ENCODE data around the gene MYPN.
"Not testable (repeated sequence)": the region's sequence is repeated elsewhere in the genome, so short reads cannot be mapped to it uniquely, and the experiment has no call there.

MYPN gene

GRCh38 chr10:68074775-68075549 is 34.3 kb upstream of the MYPN start, which contains the start of gene HERC4:
TSS of gene HERC4 (minus strand) at chr10:68075283. CDS start at chr10:68073108, 2,175 bp downstream.
- Mint-ChIP-seq H3K27ac (peak within 1 kb of the TSS; percentile 75), H3K4me1 (peaks cover 36% of the 10 kb centered on the region), H3K36me3 (ENCODE audit: low read depth) (peaks cover 8% of the 10 kb centered on the region), H3K4me3 (peak within 1 kb of the TSS; percentile 96), H3K27me3 (ENCODE audit: low read depth, poor library complexity) (no peaks in the 10 kb centered on the region), H3K9me3 (no peaks in the 10 kb centered on the region)
- TF ChIP-seq, protein P1, sequence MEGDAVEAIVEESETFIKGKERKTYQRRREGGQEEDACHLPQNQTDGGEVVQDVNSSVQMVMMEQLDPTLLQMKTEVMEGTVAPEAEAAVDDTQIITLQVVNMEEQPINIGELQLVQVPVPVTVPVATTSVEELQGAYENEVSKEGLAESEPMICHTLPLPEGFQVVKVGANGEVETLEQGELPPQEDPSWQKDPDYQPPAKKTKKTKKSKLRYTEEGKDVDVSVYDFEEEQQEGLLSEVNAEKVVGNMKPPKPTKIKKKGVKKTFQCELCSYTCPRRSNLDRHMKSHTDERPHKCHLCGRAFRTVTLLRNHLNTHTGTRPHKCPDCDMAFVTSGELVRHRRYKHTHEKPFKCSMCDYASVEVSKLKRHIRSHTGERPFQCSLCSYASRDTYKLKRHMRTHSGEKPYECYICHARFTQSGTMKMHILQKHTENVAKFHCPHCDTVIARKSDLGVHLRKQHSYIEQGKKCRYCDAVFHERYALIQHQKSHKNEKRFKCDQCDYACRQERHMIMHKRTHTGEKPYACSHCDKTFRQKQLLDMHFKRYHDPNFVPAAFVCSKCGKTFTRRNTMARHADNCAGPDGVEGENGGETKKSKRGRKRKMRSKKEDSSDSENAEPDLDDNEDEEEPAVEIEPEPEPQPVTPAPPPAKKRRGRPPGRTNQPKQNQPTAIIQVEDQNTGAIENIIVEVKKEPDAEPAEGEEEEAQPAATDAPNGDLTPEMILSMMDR (IDR thresholded peaks at IDR 0.05), result no peak
- peak; percentile 93 for DNase-seq

- Mint-ChIP-seq H3K36me3 (ENCODE audit: low read depth) (peaks cover 5% of the 10 kb centered on the region), H3K9me3 (no peaks in the 10 kb centered on the region), H3K27me3 (ENCODE audit: low read depth, poor library complexity) (no peaks in the 10 kb centered on the region), H3K4me3 (peak overlapping the region; percentile 96), H3K4me1 (peaks cover 36% of the 10 kb centered on the region), H3K27ac (no peak overlapping the region)
- TF ChIP-seq, protein P1 (IDR thresholded peaks at IDR 0.05), result no peak
- DNase-seq, result no peak
Measured at GRCh38 chr10:68075550-68076004, 33.7 kb upstream of the MYPN start.

- not testable (repeated sequence) for H3K36me3 Mint-ChIP-seq (ENCODE audit: low read depth); H3K4me3 Mint-ChIP-seq; H3K27ac Mint-ChIP-seq; H3K9me3 Mint-ChIP-seq; H3K27me3 Mint-ChIP-seq (ENCODE audit: low read depth, poor library complexity); DNase-seq
- peaks cover 31% of the 10 kb centered on the region for H3K4me1 Mint-ChIP-seq
Measured at GRCh38 chr10:68076081-68076480, 33.2 kb upstream of the MYPN start.

DNA sequence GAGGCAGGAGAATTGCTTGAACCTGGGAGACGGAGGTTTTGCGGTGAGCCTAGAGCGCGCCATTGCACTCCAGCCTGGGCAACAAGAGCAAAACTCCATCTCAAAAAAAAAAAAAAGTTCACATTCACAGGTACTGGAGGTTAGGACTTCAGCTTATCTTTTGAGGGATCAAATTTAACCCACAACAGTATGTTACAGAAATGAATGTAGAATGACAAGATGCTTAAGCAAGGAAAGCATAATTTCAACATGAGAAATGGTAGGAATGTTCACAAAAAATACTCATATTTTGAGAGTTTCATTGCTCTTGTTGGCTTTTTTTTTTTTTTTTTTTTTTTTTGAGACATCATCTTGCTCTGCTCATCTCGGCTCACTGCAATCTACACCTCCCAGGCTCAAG is 32.3 kb upstream of the MYPN start:
- peaks cover under 1% of the 10 kb centered on the region for H3K27me3 Mint-ChIP-seq (ENCODE audit: low read depth, poor library complexity)
- H3K9me3 Mint-ChIP-seq, result no peaks in the 10 kb centered on the region

DNA sequence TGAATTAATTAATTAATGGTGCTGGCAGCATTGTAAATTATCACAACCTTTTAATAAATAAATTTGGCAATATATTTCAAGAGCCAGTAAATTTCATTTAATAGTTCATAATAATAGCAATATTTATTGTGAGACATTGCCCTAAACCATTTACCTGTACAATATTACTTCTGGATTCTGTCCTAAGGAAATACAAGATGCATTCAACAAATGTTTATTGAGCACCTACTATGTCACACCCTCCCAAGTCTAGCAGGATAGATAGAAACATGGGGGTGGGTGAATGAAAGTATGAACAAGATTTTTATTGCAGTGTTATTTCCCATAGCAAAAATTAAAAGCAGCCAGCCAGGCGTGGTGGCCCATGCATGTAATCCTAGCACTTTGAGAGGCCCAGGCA is 29.9 kb upstream of the MYPN start:
- TF ChIP-seq, protein P1 (IDR thresholded peaks at IDR 0.05), result no peak
- Mint-ChIP-seq H3K36me3 (ENCODE audit: low read depth) (no peaks in the 10 kb centered on the region), H3K4me1 (no peaks in the 10 kb centered on the region), H3K4me3 (no peak overlapping the region), H3K9me3 (no peaks in the 10 kb centered on the region), H3K27ac (no peak overlapping the region), H3K27me3 (ENCODE audit: low read depth, poor library complexity) (peaks cover 5% of the 10 kb centered on the region)
- DNase-seq, result no peak

More for the DNA sequence above, 32.3 kb upstream of the MYPN start:
- no peaks in the 10 kb centered on the region for H3K36me3 Mint-ChIP-seq (ENCODE audit: low read depth)
- H3K27ac Mint-ChIP-seq, result no peak overlapping the region
- peaks cover 22% of the 10 kb centered on the region for H3K4me1 Mint-ChIP-seq
- TF ChIP-seq, protein P1 (IDR thresholded peaks at IDR 0.05), result no peak
- no peak overlapping the region for H3K4me3 Mint-ChIP-seq
- no peak for DNase-seq

DNA sequence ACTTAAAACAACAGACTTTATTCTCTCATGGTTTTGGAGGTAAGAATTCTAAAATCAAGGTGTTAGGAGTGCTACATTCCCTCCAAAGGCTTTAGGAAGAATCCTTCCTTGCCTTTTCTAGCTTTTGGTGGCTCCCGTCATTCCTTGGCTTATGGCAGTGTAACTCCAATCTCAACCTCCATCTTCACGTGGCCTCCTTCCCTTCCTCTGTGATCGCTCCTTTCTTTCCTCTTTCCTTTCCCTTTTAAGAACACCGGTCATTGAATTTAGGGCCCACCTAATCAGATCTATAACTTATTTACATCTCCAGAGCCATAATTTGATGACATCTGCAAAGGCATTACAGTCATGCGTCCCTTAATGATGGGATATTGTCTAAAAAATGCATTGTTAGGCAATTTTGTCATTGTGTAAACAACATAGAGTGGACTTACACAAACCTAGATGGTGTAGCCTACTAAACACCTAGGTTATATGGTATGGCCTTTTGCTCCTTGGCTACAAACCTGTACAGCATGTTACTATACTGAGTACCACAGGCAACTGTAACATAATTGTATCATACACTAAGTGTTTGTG is 28.3 kb upstream of the MYPN start:
- Mint-ChIP-seq H3K4me1 (peaks cover under 1% of the 10 kb centered on the region), H3K36me3 (ENCODE audit: low read depth) (no peaks in the 10 kb centered on the region), H3K27me3 (ENCODE audit: low read depth, poor library complexity) (peaks cover 5% of the 10 kb centered on the region), H3K27ac (no peak overlapping the region), H3K4me3 (no peak overlapping the region), H3K9me3 (no peaks in the 10 kb centered on the region)
- TF ChIP-seq, protein P1 (IDR thresholded peaks at IDR 0.05), result no peak
- no peak for DNase-seq

Data from nephron progenitor cell (in vitro differentiated cells).